AG04450 (cell line): Measurements from ENCODE around the gene ADSL. TPM values are rescaled to one million over a fixed set of nuclear protein-coding genes. Genes with fewer than 3 reads are reported as not detected.

Source experiments
- CTCF ChIA-PET: fragments of 300-600, 350-600 bp; formaldehyde crosslinking; extraction: SDS; loops from one replicate; lab custom pipeline; 2022; ENCODE audit warnings: antibody characterized with exemption, inconsistent platforms; lab: Charles Lee
- POLR2A ChIA-PET: fragments of 350-600 bp; formaldehyde crosslinking; extraction: SDS; loops from one replicate; lab custom pipeline; 2021; ENCODE audit warnings: antibody characterized with exemption, inconsistent platforms; lab: Yijun Ruan, JAX
- DNase-seq: peaks from one replicate; pipeline ENCODE4 v3.0.0-alpha.2; 2011; ENCODE audit warnings: low read depth, low spot score
- H3K27ac ChIP-seq: one replicate; pipeline ENCODE4 v1.5.1; 2012; ENCODE audit warnings: low read depth, low read length, control low read depth
- H3K27me3 ChIP-seq: one replicate; pipeline ENCODE4 v1.6.0; 2012; ENCODE audit warnings: low read length; ENCODE audit not compliant: control insufficient read depth, insufficient read depth
- H3K4me3 ChIP-seq: 2 replicates; pipeline ENCODE4 v1.5.1; 2011; ENCODE audit warnings: mild to moderate bottlenecking, low read depth, low read length, control low read depth
- H3K9me3 ChIP-seq: 2 replicates; pipeline ENCODE4 v1.5.1; 2012; ENCODE audit warnings: low read length; ENCODE audit not compliant: control insufficient read depth, insufficient read depth
- CTCF ChIP-seq: IDR thresholded peaks from 2 replicates; pipeline ENCODE4 v1.5.1; 2011; ENCODE audit warnings: low read depth, low read length, control low read depth, inconsistent platforms
- polyA plus RNA-seq: library from polyadenylated mRNA; depleted of rRNA; stranded (reverse); fragments of >200 nt; gene quantifications from 2 replicates; pipeline ENCODE4 v1.2.3, GENCODE V29; 2011; rRNA removed

The ADSL gene
- polyA plus RNA-seq, 1 experiment = 116 TPM

- Histone ChIP-seq H3K9me3 (no peaks in the 10 kb centered on the region), H3K4me3 (no peak overlapping the region), H3K27me3 (no peaks in the 10 kb centered on the region), H3K27ac (no peak overlapping the region)
- ChIA-PET CTCF (interaction anchor here (0.6 to 1.9 kb wide), 3 partner anchors 53 to 226 kb away, joined by 3 to 9 read pairs (median 4); no protein-coding TSS in a partner anchor), POLR2A (interaction anchor here (0.6 kb wide), 1 partner anchor 218 kb away, joined by 3 read pairs; no protein-coding TSS in a partner anchor)
- DNase-seq = no peak
- no peak for TF ChIP-seq CTCF
These were observed 87.3 kb downstream of the ADSL start for GRCh38 chr22:40433416-40434090.

DNA sequence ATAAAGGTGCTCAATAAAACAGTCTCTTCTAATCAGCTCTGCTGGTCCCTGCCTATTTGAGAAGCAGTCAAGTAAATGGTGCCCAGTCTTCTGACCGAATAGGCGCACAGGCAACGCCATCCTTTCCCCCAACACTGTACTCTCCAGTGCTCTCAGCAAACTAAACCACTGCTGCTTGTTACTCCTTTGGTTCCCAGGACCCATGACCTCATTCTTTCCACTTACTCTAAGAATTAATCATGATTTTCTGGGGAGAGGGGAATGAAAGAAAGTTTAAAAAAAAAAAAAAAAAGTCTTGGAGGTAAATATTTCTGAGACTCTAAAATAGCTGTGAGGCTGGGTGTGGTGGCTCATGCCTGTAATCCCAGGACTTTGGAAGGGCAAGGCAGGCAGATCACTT, 87.8 kb downstream of the ADSL start:
- CTCF ChIA-PET = interaction anchor here (1.1 to 1.9 kb wide), 2 partner anchors 53 to 212 kb away, joined by 3 to 9 read pairs; no protein-coding TSS in a partner anchor
- Histone ChIP-seq H3K27me3 (no peaks in the 10 kb centered on the region), H3K9me3 (no peaks in the 10 kb centered on the region), H3K4me3 (no peak overlapping the region), H3K27ac (no peak overlapping the region)
- no peak for TF ChIP-seq CTCF
- no peak for DNase-seq
- POLR2A ChIA-PET = interaction anchor here (0.7 kb wide), 1 partner anchor 9 kb away, joined by 6 read pairs; no protein-coding TSS in a partner anchor

DNA sequence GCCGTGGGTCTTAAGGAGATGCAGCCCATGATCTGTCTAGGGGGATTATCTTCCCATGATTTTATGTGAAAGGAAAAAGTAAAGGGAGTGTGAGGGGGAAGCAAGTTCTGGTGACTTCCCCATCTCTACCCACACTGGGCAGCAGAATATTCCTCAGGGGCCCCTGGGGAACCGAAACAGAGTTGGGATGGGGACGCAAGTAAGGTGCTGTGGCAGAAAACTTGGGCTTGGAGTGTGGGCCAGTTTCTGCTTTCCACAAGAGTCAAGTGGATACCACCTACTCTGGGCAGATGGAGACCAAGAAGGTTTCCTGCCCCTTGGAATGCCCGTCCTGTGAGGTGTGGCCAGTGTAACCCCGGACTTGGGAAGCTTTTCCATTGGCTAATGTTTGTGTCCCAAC, 88.4 kb downstream of the ADSL start:
- no peaks in the 10 kb centered on the region for H3K9me3 ChIP-seq
- H3K4me3 ChIP-seq = no peak overlapping the region
- H3K27me3 ChIP-seq = no peaks in the 10 kb centered on the region
- CTCF ChIA-PET = interaction anchor here (0.6 to 3.0 kb wide), 3 partner anchors 45 to 443 kb away, joined by 3 to 11 read pairs (median 6); no protein-coding TSS in a partner anchor
- H3K27ac ChIP-seq = no peak overlapping the region
- POLR2A ChIA-PET = interaction anchor here (0.7 kb wide), 1 partner anchor 10 kb away, joined by 6 read pairs; no protein-coding TSS in a partner anchor
- DNase-seq = no peak
- TF ChIP-seq CTCF = no peak

DNA sequence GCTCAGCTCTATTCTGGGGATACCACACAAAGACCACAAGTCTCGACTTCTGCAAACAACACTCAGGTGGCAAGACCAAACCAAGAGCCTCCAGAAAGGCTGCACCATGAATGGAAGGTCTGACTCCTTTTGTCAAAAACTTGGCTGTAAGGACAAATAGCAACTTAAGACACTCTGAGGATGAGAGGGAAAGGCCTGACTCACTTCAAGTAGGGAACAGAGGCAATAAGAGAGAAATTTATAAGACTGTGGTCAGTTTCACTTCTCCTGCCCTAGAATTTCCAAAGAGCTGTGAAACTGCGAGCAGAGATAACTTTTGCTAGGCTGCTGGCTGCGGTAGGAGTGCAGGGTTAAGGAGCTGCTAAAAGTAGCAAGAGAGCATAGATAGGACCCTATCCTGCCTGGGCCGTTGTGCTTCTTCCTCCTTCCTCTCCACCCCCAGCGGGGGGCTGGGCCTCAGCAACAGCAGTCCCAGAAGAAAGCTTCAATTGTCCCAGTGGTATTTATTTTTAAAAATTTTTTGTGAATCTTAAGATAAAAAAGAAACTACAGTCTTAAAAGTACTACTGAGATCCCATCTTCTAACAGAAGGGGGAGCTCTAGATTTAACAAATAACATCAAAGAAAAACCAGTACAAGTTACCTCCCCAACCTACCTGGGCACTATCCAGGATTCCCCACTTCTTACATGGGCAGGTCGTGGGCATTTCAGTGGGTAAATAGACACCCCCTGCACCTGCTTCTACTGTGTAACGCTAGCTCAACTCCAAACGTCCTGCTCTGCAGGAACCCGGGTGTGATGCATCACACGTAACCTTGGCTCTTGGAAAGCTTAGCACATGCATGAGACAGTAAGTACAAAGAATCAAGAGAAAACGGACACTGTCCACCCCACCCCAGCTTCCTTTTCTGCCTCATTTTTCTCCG, 90.5 kb downstream of the ADSL start:
- Histone ChIP-seq H3K27ac (peak overlapping the region; percentile 74), H3K4me3 (peak overlapping the region; percentile 34), H3K27me3 (no peaks in the 10 kb centered on the region), H3K9me3 (no peaks in the 10 kb centered on the region)
- peak; percentile 38 for DNase-seq
- CTCF ChIA-PET = interaction anchor here (0.6 to 3.6 kb wide), 60 partner anchors 9 to 463 kb away, joined by 3 to 113 read pairs (median 5); partner anchors contain the start of genes MCHR1 and MRTFA
- peak; percentile 54; the same call in 1 of the 2 replicates for TF ChIP-seq CTCF
- POLR2A ChIA-PET = interaction anchor here (0.5 to 1.2 kb wide), 4 partner anchors 16 to 246 kb away, joined by 3 to 4 read pairs (median 3); partner anchors contain the start of gene MRTFA

Other genes with a start within 250 kb of the ADSL start
- gene TNRC6B, start 168.6 kb upstream of the ADSL start, polyA plus RNA-seq = 6.6 and 7.6 TPM in 2 replicates
- 37.2 and 49.0 TPM in 2 replicates for gene SGSM3, start 24.1 kb downstream of the ADSL start, polyA plus RNA-seq